ENCODE measurements around the gene SPARCL1. TPM values are rescaled to one million over a fixed set of nuclear protein-coding genes. Genes with fewer than 3 reads are reported as not detected.
A peak's percentile ranks its signal among the peaks of the same experiment; 100 is the strongest.
"Not testable (repeated sequence)": the region's sequence is repeated elsewhere in the genome, so short reads cannot be mapped to it uniquely, and the experiment has no call there.

Gene SPARCL1
- total RNA-seq, 1 donor from 2014 or later = not detected

- no peak for DNase-seq (ENCODE audit: low read depth)
- no peak overlapping the region for H3K4me3 ChIP-seq (ENCODE audit: low read depth, low read length)
- FAIRE-seq = no peak
- no peak for TF ChIP-seq CTCF (IDR thresholded peaks at IDR 0.05; ENCODE audit: insufficient read depth, low read length, severe bottlenecking)
- H3K27me3 ChIP-seq (ENCODE audit: control insufficient read depth, insufficient read depth, low read length) = no peaks in the 10 kb centered on the region
- no peaks in the 10 kb centered on the region for H3K36me3 ChIP-seq (ENCODE audit: control insufficient read depth, insufficient read depth, low read length)
Observed at GRCh38 chr4:87497578-87497977, 31.6 kb downstream of the SPARCL1 start.

DNA sequence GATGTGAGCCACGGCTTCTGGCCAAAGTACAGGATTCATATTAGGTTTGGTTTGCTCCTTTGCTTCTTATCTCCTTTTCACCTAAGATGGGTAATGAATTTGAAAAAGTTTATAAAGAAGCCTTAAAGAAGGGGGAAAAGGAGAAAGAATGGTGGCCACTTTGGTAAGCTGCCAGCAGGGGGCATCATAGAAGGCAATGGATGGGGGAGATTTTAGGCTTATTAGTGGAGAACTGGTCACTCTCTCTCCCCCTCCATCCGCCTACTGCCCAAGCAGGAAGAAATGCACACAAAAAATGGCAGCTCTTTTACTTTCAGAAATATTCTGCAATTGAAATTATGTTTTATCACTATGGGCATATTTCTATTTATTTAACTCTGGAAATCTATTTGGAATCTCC lies 32.0 kb downstream of the SPARCL1 start:
- Histone ChIP-seq H3K36me3 (ENCODE audit: control insufficient read depth, insufficient read depth, low read length) (no peaks in the 10 kb centered on the region), H3K27me3 (ENCODE audit: control insufficient read depth, insufficient read depth, low read length) (no peaks in the 10 kb centered on the region), H3K4me3 (ENCODE audit: low read depth, low read length) (no peak overlapping the region)
- DNase-seq (ENCODE audit: low read depth) (no peak), FAIRE-seq (no peak)
- TF ChIP-seq CTCF (IDR thresholded peaks at IDR 0.05; ENCODE audit: insufficient read depth, low read length, severe bottlenecking) = peak; percentile 38

DNA sequence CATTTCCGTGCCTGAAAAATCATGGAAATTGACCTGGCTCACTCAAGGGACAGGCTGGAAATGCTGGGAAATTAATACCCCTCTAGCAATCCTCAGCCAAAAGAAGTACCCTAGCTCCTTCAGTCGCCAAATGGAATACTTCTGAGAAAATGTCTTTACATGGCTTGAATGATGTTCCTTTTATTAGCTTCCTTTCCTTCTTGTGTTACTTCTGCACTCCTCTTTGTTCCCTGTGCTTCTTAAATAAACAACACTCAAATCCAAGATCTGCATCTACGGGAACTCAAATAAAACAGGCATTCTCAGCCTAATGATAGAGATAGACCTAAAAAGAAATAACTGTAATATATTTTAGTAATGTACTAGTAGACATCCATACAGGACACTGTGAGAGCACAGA lies 36.1 kb downstream of the SPARCL1 start:
- Histone ChIP-seq H3K4me3 (ENCODE audit: low read depth, low read length) (no peak overlapping the region), H3K27me3 (ENCODE audit: control insufficient read depth, insufficient read depth, low read length) (no peaks in the 10 kb centered on the region), H3K36me3 (ENCODE audit: control insufficient read depth, insufficient read depth, low read length) (no peaks in the 10 kb centered on the region)
- FAIRE-seq = no peak
- no peak for DNase-seq (ENCODE audit: low read depth)
- TF ChIP-seq CTCF (IDR thresholded peaks at IDR 0.05; ENCODE audit: insufficient read depth, low read length, severe bottlenecking) = no peak

GRCh38 chr4:87491851-87492250 lies 37.3 kb downstream of the SPARCL1 start:
- H3K4me3 ChIP-seq (ENCODE audit: low read depth, low read length); FAIRE-seq; H3K36me3 ChIP-seq (ENCODE audit: control insufficient read depth, insufficient read depth, low read length); H3K27me3 ChIP-seq (ENCODE audit: control insufficient read depth, insufficient read depth, low read length): not testable (repeated sequence)
- peak; percentile 8 for DNase-seq (ENCODE audit: low read depth)

GRCh38 chr4:87491436-87491835 lies 37.7 kb downstream of the SPARCL1 start:
- Histone ChIP-seq H3K4me3 (ENCODE audit: low read depth, low read length) (no peak overlapping the region), H3K36me3 (ENCODE audit: control insufficient read depth, insufficient read depth, low read length) (no peaks in the 10 kb centered on the region), H3K27me3 (ENCODE audit: control insufficient read depth, insufficient read depth, low read length) (no peaks in the 10 kb centered on the region)
- FAIRE-seq (no peak), DNase-seq (ENCODE audit: low read depth) (no peak)
- no peak for TF ChIP-seq CTCF (IDR thresholded peaks at IDR 0.05; ENCODE audit: insufficient read depth, low read length, severe bottlenecking)

- no peaks in the 10 kb centered on the region for H3K27me3 ChIP-seq (ENCODE audit: control insufficient read depth, insufficient read depth, low read length)
- no peak for TF ChIP-seq CTCF (IDR thresholded peaks at IDR 0.05; ENCODE audit: insufficient read depth, low read length, severe bottlenecking)
- H3K4me3 ChIP-seq (ENCODE audit: low read depth, low read length) = no peak overlapping the region
- no peak for FAIRE-seq
- no peak for DNase-seq (ENCODE audit: low read depth)
- H3K36me3 ChIP-seq (ENCODE audit: control insufficient read depth, insufficient read depth, low read length) = no peaks in the 10 kb centered on the region
Observed at GRCh38 chr4:87490664-87491369, 38.4 kb downstream of the SPARCL1 start.

Data from bronchial epithelial cell (primary cell).